ENCODE results near the gene HMG20B.

- no peak for TF ChIP-seq CTCF (IDR thresholded peaks at IDR 0.05)
- no peak for TF ChIP-seq POLR2A (IDR thresholded peaks at IDR 0.05)
These were observed 16.9 kb upstream of the HMG20B start for GRCh38 chr19:3555653-3556422.
